Mucosa of stomach (tissue), 1 donor: ENCODE data around the gene DDX25.
A peak's percentile ranks its signal among the peaks of the same experiment; 100 is the strongest.
"Not testable (repeated sequence)": the region's sequence is repeated elsewhere in the genome, so short reads cannot be mapped to it uniquely, and the experiment has no call there.

Source experiments
- H3K27me3 ChIP-seq: one replicate; pipeline ENCODE4 v1.7.0; 2013; ENCODE audit warnings: mild to moderate bottlenecking, low read length; ENCODE audit not compliant: control insufficient read depth, insufficient read depth
- H3K36me3 ChIP-seq: one replicate; pipeline ENCODE4 v1.7.0; 2013; ENCODE audit warnings: low read length; ENCODE audit not compliant: control insufficient read depth, insufficient read depth
- H3K4me1 ChIP-seq: one replicate; pipeline ENCODE4 v1.7.0; 2013; ENCODE audit warnings: mild to moderate bottlenecking, low read length; ENCODE audit not compliant: control insufficient read depth, insufficient read depth
- H3K4me3 ChIP-seq: one replicate; pipeline ENCODE4 v1.7.0; 2013; ENCODE audit warnings: low read length
- H3K9ac ChIP-seq: one replicate; pipeline ENCODE4 v1.7.0; 2013; ENCODE audit warnings: mild to moderate bottlenecking, low read length, moderate library complexity
- H3K9me3 ChIP-seq: one replicate; pipeline ENCODE4 v1.7.0; 2013; ENCODE audit warnings: mild to moderate bottlenecking, low read length, moderate library complexity; ENCODE audit not compliant: control insufficient read depth
- donor health status: Pancreatic carcinoma.

The DDX25 gene

GRCh38 chr11:125887373-125888324 is 16.7 kb upstream of the DDX25 start, which contains the start of gene HYLS1:
Gene HYLS1, plus strand, starts transcription at chr11:125887668. Its CDS starts 11,701 bp downstream, at chr11:125899369.
- H3K36me3 ChIP-seq: no peaks in the 10 kb centered on the region
- H3K9ac ChIP-seq: peak within 1 kb of the TSS; percentile 74
- peaks cover 3% of the 10 kb centered on the region for H3K4me1 ChIP-seq
- no peaks in the 10 kb centered on the region for H3K9me3 ChIP-seq
- peak within 1 kb of the TSS; percentile 82 for H3K4me3 ChIP-seq
- no peaks in the 10 kb centered on the region for H3K27me3 ChIP-seq

DNA sequence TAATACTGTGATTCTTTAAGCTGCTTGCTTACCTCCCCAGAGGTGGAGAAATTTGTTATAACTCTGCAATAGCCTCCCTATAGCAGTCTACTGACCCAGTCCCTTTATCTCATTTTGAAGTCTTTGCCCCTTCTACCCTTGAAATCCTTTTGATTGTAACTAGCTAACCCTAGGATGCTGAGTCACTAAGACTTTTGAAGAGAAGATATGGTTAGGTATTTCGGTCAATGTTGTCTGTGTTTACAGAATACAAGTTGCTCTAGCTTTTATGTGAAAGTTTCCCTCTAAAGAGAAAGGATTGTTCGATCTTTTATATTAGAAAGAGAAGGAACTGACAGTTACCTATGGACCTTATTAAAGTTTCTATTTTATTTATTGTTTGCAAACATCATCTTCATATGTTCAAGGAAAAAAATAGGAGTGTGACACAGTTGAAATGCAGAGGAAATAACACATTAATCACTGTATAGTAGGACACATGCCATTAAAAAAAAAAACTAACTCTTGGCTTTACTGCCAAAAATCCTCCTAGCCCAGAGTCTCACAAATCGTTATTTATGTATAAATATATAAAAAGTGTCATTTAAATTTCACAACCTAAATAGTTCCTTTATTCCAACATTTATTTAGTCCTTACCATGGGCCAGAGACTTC is 13.7 kb upstream of the DDX25 start:
- H3K9me3 ChIP-seq: no peaks in the 10 kb centered on the region
- no peak overlapping the region for H3K9ac ChIP-seq
- peaks cover 8% of the 10 kb centered on the region for H3K4me1 ChIP-seq
- no peak overlapping the region for H3K4me3 ChIP-seq
- no peaks in the 10 kb centered on the region for H3K36me3 ChIP-seq
- H3K27me3 ChIP-seq: no peaks in the 10 kb centered on the region

GRCh38 chr11:125892071-125892470 is 12.2 kb upstream of the DDX25 start:
- no peaks in the 10 kb centered on the region for H3K9me3 ChIP-seq
- no peaks in the 10 kb centered on the region for H3K36me3 ChIP-seq
- H3K9ac ChIP-seq: no peak overlapping the region
- no peaks in the 10 kb centered on the region for H3K27me3 ChIP-seq
- H3K4me1 ChIP-seq: peaks cover 8% of the 10 kb centered on the region
- H3K4me3 ChIP-seq: no peak overlapping the region

DNA sequence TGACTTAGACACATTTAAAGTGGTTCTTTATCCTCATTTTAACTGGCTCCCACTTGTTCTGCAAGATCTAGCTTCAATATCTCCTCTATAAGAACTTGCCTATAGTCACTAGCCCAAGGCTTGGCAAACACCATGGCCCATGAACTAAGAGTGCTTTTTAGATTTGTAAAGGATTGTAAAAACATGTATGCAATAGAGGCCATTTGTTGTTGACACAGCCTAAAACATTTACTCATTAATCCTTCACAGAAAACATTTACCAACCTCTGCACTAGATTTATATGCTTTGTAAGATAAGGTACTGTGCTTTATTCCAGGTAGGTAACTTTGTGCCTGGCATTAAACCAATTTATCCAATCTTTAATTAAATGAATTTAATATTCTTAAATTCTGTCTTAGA is 11.3 kb upstream of the DDX25 start:
- H3K36me3 ChIP-seq: no peaks in the 10 kb centered on the region

DNA sequence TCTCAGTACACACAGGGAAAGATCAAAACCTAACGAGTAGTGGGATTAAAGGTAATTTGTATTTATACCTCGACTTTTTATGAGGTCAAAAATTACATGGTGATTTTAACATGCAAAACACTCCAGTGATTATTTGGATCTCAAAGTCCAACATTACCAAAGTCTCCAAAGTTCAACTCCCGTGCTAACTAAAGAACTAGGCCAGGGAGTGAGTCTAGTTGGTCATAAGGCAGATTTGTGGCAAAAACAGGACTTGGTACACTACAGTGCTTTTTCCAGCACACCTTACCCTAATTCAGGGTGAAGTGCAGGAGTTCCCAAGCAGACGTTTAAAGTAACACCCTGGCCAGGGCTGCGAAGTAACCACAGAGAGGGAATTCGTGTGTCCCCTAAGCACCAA is 2.4 kb upstream of the DDX25 start:
- Histone ChIP-seq H3K4me1 (peaks cover 16% of the 10 kb centered on the region), H3K4me3 (no peak overlapping the region), H3K9me3 (no peaks in the 10 kb centered on the region), H3K36me3 (no peaks in the 10 kb centered on the region), H3K27me3 (peaks cover 17% of the 10 kb centered on the region), H3K9ac (no peak overlapping the region)

More for the DNA sequence above, 11.3 kb upstream of the DDX25 start:
- Histone ChIP-seq H3K27me3 (no peaks in the 10 kb centered on the region), H3K9me3 (no peaks in the 10 kb centered on the region), H3K4me1 (peaks cover 8% of the 10 kb centered on the region), H3K9ac (no peak overlapping the region), H3K4me3 (no peak overlapping the region)

GRCh38 chr11:125902277-125902926 is 1.9 kb upstream of the DDX25 start:
- Histone ChIP-seq H3K9me3 (no peaks in the 10 kb centered on the region), H3K36me3 (no peaks in the 10 kb centered on the region), H3K4me1 (peaks cover 16% of the 10 kb centered on the region), H3K4me3 (peak overlapping the region; percentile 72), H3K27me3 (peaks cover 17% of the 10 kb centered on the region), H3K9ac (peak overlapping the region; percentile 89)

- no peaks in the 10 kb centered on the region for H3K36me3 ChIP-seq
- peak within 1 kb of the TSS; percentile 89 for H3K9ac ChIP-seq
- H3K4me1 ChIP-seq: peaks cover 16% of the 10 kb centered on the region
- peak within 1 kb of the TSS; percentile 72 for H3K4me3 ChIP-seq
- peaks cover 17% of the 10 kb centered on the region for H3K27me3 ChIP-seq
- H3K9me3 ChIP-seq: no peaks in the 10 kb centered on the region
Measured at GRCh38 chr11:125902927-125903710, 1.2 kb upstream of the DDX25 start, which contains the start of gene PUS3. Gene PUS3, minus strand, starts transcription at chr11:125903206. Its CDS starts 6,922 bp downstream, at chr11:125896284.

DNA sequence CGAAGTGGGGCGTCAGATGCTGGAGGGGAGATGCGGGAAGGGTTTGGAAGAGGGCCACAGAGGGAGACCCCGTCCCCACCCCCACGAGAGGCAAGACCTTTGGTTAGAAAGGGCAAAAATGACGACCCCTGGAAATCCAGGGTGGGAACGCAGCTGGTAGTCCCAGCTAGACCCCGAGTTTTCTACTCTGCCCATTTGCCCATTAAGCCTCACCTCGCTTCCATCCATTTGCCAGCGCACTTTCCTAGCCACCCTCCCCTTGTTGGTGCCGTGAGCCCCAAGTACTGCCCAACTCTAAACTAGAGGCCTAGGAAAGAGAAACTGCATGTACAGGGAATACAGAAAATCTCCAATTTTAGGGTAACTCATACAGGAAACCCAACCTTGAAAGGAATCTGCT is 370 bp downstream of the DDX25 start:
- H3K4me1 ChIP-seq: peaks cover 16% of the 10 kb centered on the region
- H3K9ac ChIP-seq: no peak overlapping the region
- H3K9me3 ChIP-seq: no peaks in the 10 kb centered on the region
- H3K27me3 ChIP-seq: peaks cover 17% of the 10 kb centered on the region
- no peaks in the 10 kb centered on the region for H3K36me3 ChIP-seq
- H3K4me3 ChIP-seq: no peak overlapping the region

GRCh38 chr11:125910226-125910849 is 6.0 kb downstream of the DDX25 start:
- Histone ChIP-seq H3K9me3 (no peaks in the 10 kb centered on the region), H3K27me3 (no peaks in the 10 kb centered on the region), H3K9ac (no peak overlapping the region), H3K4me1 (no peaks in the 10 kb centered on the region), H3K36me3 (no peaks in the 10 kb centered on the region), H3K4me3 (no peak overlapping the region)

GRCh38 chr11:125914601-125915000 is 10.3 kb downstream of the DDX25 start:
- not testable (repeated sequence) for H3K36me3 ChIP-seq, H3K9me3 ChIP-seq, H3K4me3 ChIP-seq, H3K27me3 ChIP-seq, H3K9ac ChIP-seq
- peaks cover 21% of the 10 kb centered on the region for H3K4me1 ChIP-seq
